PC-3 (cell line): ENCODE results near the gene PTPRF. TPM values are rescaled to one million over a fixed set of nuclear protein-coding genes. Genes with fewer than 3 reads are reported as not detected.

ENCODE experiments used
- ATAC-seq: fragments of 200-7000 bp; cut with Tn5 transposase; 2 replicates; pipeline ENCODE4 v1.9.1; 2020; ENCODE audit warnings: mild to moderate bottlenecking, moderate library complexity
- BruUV-seq: library from RNA; stranded (reverse); fragments of 400-500 nt; replicated peaks from 2 replicates; lab custom pipeline; 2021; lab: Mats Ljungman, UMichigan
- CTCF ChIA-PET: fragments of 300-600 bp; sonication (Branson Sonifier 250); formaldehyde crosslinking; loops from one replicate; lab custom pipeline; 2022; ENCODE audit warnings: antibody characterized with exemption; lab: Charles Lee
- POLR2A ChIA-PET: fragments of 300-600 bp; sonication (Branson Sonifier 250); formaldehyde crosslinking; loops from one replicate; lab custom pipeline; 2022; ENCODE audit warnings: antibody characterized with exemption; ENCODE audit not compliant: unreplicated experiment; lab: Charles Lee
- DNase-seq: peaks from one replicate; pipeline ENCODE4 v3.0.0-alpha.2; 2015
- H2AFZ ChIP-seq: fragments of 300-600 bp; sonication (generic); 2 replicates; pipeline ENCODE4 v1.6.0; 2016; ENCODE audit warnings: antibody characterized with exemption, low read length
- H3F3A ChIP-seq: fragments of 300-600 bp; sonication (generic); one replicate; pipeline ENCODE4 v1.6.0; 2017; ENCODE audit warnings: antibody characterized with exemption, low read length, control low read depth, mild to moderate bottlenecking; ENCODE audit not compliant: unreplicated experiment
- H3K27ac ChIP-seq: fragments of 300-600 bp; sonication (generic); 2 replicates; pipeline ENCODE4 v1.5.1; 2016; ENCODE audit warnings: mild to moderate bottlenecking, low read length
- H3K27me3 ChIP-seq: fragments of 300-600 bp; sonication (generic); 2 replicates; pipeline ENCODE4 v1.6.1; 2016; ENCODE audit warnings: low read length, mixed read lengths
- H3K36me3 ChIP-seq: fragments of 300-600 bp; sonication (generic); 2 replicates; pipeline ENCODE4 v1.6.1; 2016; ENCODE audit warnings: low read depth, mixed run types, low read length, mixed read lengths
- H3K4me1 ChIP-seq: fragments of 300-600 bp; sonication (generic); 2 replicates; pipeline ENCODE4 v1.5.1; 2016; ENCODE audit warnings: low read length; ENCODE audit not compliant: insufficient read depth
- H3K4me2 ChIP-seq: fragments of 300-600 bp; sonication (generic); 2 replicates; pipeline ENCODE4 v1.6.0; 2016; ENCODE audit warnings: low read length
- H3K4me3 ChIP-seq: fragments of 300-600 bp; sonication (generic); 2 replicates; pipeline ENCODE4 v1.5.1; 2016; ENCODE audit warnings: mild to moderate bottlenecking, low read length, mixed read lengths
- H3K79me2 ChIP-seq: fragments of 300-600 bp; sonication (generic); 2 replicates; pipeline ENCODE4 v1.6.1; 2017; ENCODE audit warnings: low read length, mixed read lengths
- H3K9ac ChIP-seq: fragments of 300-600 bp; sonication (generic); 2 replicates; pipeline ENCODE4 v1.6.0; 2016; ENCODE audit warnings: mild to moderate bottlenecking, low read length
- H3K9me2 ChIP-seq: fragments of 300-600 bp; sonication (generic); replicated peaks from 2 replicates; pipeline ENCODE4 v1.6.1; 2016; ENCODE audit warnings: mixed run types, low read length, mixed read lengths
- H3K9me3 ChIP-seq: fragments of 300-600 bp; sonication (generic); 2 replicates; pipeline ENCODE4 v1.6.1; 2016; ENCODE audit warnings: low read length, mixed read lengths
- H4K20me1 ChIP-seq: fragments of 300-600 bp; sonication (generic); 2 replicates; pipeline ENCODE4 v1.6.1; 2016; ENCODE audit warnings: low read length, mixed read lengths
- CTCF ChIP-seq: fragments of 300-600 bp; sonication (generic); conservative IDR thresholded peaks from 2 replicates; pipeline ENCODE4 v1.5.1; 2017; ENCODE audit warnings: antibody characterized with exemption, low read depth, mild to moderate bottlenecking, low read length
- EZH2 ChIP-seq: fragments of 300-600 bp; sonication (generic); IDR thresholded peaks from one replicate; pipeline ENCODE4 v1.6.1; 2017; ENCODE audit warnings: antibody characterized with exemption, mild to moderate bottlenecking, low read length; ENCODE audit not compliant: unreplicated experiment
- EZH2phosphoT487 ChIP-seq: fragments of 300-600 bp; sonication (generic); IDR thresholded peaks from 2 replicates; pipeline ENCODE4 v1.6.1; 2018; ENCODE audit warnings: mild to moderate bottlenecking, antibody characterized with exemption, low read length, borderline replicate concordance
- intact Hi-C: fragments of 100-400 bp; cut with micrococcal nuclease; formaldehyde crosslinking; loops from 2 replicates; pipeline ENCODE4 v1.9.0; 2023
- total RNA-seq: library from RNA; depleted of rRNA; stranded (reverse); fragments of >200 nt; gene quantifications from 2 replicates; pipeline ENCODE4 v1.2.3, GENCODE V29; 2014

Gene PTPRF
- total RNA-seq, 1 experiment from 2014 or later: 67.4 TPM

- Histone ChIP-seq H2AFZ (no peak overlapping the region), H4K20me1 (no peaks in the 10 kb centered on the region), H3K27me3 (no peaks in the 10 kb centered on the region), H3K27ac (no peak overlapping the region), H3K9me2 (no peaks in the 10 kb centered on the region), H3K4me3 (no peak overlapping the region), H3F3A (no peaks in the 10 kb centered on the region), H3K4me1 (peaks cover 19% of the 10 kb centered on the region), H3K79me2 (peaks cover 40% of the 10 kb centered on the region), H3K4me2 (no peak overlapping the region), H3K9ac (no peak overlapping the region), H3K36me3 (peaks cover 5% of the 10 kb centered on the region; the same call in 1 of the 2 replicates), H3K9me3 (no peaks in the 10 kb centered on the region)
- DNase-seq (peak; percentile 41), ATAC-seq (no peak)
- POLR2A ChIA-PET: no interaction called here
- CTCF ChIA-PET: no interaction called here
- BruUV-seq: no TSS peak
- TF ChIP-seq EZH2phosphoT487: no peak
- no peak for TF ChIP-seq CTCF
- TF ChIP-seq EZH2: no peak
- intact Hi-C loops: no loop called here
Observed at GRCh38 chr1:43545695-43546387, 15.2 kb downstream of the PTPRF start.

- Histone ChIP-seq H3K36me3 (peaks cover 5% of the 10 kb centered on the region; the same call in 1 of the 2 replicates), H3K9me3 (no peaks in the 10 kb centered on the region), H3K27me3 (no peaks in the 10 kb centered on the region), H3K4me3 (no peak overlapping the region), H3K79me2 (peaks cover 45% of the 10 kb centered on the region), H3F3A (no peaks in the 10 kb centered on the region), H3K4me2 (no peak overlapping the region), H2AFZ (no peak overlapping the region), H3K9me2 (no peaks in the 10 kb centered on the region), H3K4me1 (peaks cover 22% of the 10 kb centered on the region), H3K9ac (no peak overlapping the region), H3K27ac (no peak overlapping the region), H4K20me1 (no peaks in the 10 kb centered on the region)
- TF ChIP-seq EZH2 (no peak), CTCF (no peak), EZH2phosphoT487 (no peak)
- no peak for DNase-seq
- CTCF ChIA-PET: no interaction called here
- no TSS peak for BruUV-seq
- POLR2A ChIA-PET: no interaction called here
- no peak for ATAC-seq
- intact Hi-C loops: no loop called here
Observed at GRCh38 chr1:43546388-43547100, 15.9 kb downstream of the PTPRF start.
